ENCODE measurements around the gene SLC26A9. TPM values are rescaled to one million over a fixed set of nuclear protein-coding genes. Genes with fewer than 3 reads are reported as not detected.

The SLC26A9 gene
- total and polyA plus RNA-seq, 9 of the 15 experiments (the other 6 are each of a cell fraction or from before 2014, with no cell fraction given), result 0.03 TPM; not detected in 8

- Histone ChIP-seq H3K27ac (ENCODE audit: extremely low read depth, low read depth, low read length) (no peak overlapping the region), H3K9ac (ENCODE audit: insufficient read depth in 1 of 2, low read depth in 2 of 2, low read length in 2 of 2) (no peak overlapping the region), H4K20me1 (replicated peaks; ENCODE audit: control insufficient read depth, insufficient read depth, low read length) (0 out of 2 replicates have a peak, but pooled peaks cover 2% of the 10 kb centered on the region), H3K79me2 (ENCODE audit: control insufficient read depth, insufficient read depth, low read length) (no peaks in the 10 kb centered on the region), H3K9me1 (ENCODE audit: control insufficient read depth, insufficient read depth, low read length) (no peaks in the 10 kb centered on the region), H3K36me3 (ENCODE audit: control insufficient read depth, insufficient read depth, low read length) (no peaks in the 10 kb centered on the region), H3K4me1 (replicated peaks in 1 of 2; ENCODE audit: control insufficient read depth in 2 of 2, insufficient read depth in 2 of 2, low read length in 2 of 2) (peaks cover 0 to 4% of the 10 kb centered on the region in 2 experiments; a peak in 1 of 5 replicates), H2AFZ (ENCODE audit: low read depth, low read length) (no peak overlapping the region), H3K4me2 (ENCODE audit: insufficient read depth, low read length) (no peak overlapping the region), H3K27me3 (ENCODE audit: control insufficient read depth in 2 of 2, insufficient read depth in 2 of 2, low read length in 2 of 2) (peaks cover 11 to 34% of the 10 kb centered on the region in 2 experiments; a peak in 4 of 5 replicates), H3K4me3 (no peak overlapping the region), H3K9me3 (replicated peaks; ENCODE audit: control insufficient read depth, insufficient read depth, low read depth, low read length) (no peaks in the 10 kb centered on the region; the same call in 1 of the 2 replicates)
- CTCF ChIA-PET (ENCODE audit: low intra/inter-chr PET ratio), result no interaction called here
- no TSS peak for BruUV-seq (replicated peaks)
- POLR2A ChIA-PET, result interaction anchor here (0.7 to 1.7 kb wide), 2 partner anchors 14 to 20 kb away, joined by 3 to 5 read pairs; no protein-coding TSS in a partner anchor
- peak; percentile 19; the same call in 1 of the 3 replicates for ATAC-seq
- no peak for DNase-seq (ENCODE audit: extremely low read depth in 1 of 4, low spot score in 3 of 4)
- TF ChIP-seq, protein P1, sequence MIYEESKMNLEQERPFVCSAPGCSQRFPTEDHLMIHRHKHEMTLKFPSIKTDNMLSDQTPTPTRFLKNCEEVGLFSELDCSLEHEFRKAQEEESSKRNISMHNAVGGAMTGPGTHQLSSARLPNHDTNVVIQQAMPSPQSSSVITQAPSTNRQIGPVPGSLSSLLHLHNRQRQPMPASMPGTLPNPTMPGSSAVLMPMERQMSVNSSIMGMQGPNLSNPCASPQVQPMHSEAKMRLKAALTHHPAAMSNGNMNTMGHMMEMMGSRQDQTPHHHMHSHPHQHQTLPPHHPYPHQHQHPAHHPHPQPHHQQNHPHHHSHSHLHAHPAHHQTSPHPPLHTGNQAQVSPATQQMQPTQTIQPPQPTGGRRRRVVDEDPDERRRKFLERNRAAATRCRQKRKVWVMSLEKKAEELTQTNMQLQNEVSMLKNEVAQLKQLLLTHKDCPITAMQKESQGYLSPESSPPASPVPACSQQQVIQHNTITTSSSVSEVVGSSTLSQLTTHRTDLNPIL (CRISPR knock-in tag; IDR thresholded peaks at IDR 0.05), result no peak
- no peak for TF ChIP-seq ZNF780A (CRISPR knock-in tag; IDR thresholded peaks at IDR 0.05)
- TF ChIP-seq, protein P2, sequence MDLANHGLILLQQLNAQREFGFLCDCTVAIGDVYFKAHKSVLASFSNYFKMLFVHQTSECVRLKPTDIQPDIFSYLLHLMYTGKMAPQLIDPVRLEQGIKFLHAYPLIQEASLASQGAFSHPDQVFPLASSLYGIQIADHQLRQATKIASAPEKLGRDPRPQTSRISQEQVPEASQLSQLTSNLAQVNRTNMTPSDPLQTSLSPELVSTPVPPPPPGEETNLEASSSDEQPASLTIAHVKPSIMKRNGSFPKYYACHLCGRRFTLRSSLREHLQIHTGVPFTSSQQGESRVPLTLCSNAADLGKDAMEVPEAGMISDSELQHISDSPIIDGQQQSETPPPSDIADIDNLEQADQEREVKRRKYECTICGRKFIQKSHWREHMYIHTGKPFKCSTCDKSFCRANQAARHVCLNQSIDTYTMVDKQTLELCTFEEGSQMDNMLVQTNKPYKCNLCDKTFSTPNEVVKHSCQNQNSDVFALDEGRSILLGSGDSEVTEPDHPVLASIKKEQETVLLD (IDR thresholded peaks at IDR 0.05), result no peak
- intact Hi-C loops (cut with micrococcal nuclease), result no loop called here
- 0% methylated on average over 4 of the region's 4 CpGs for WGBS (ENCODE audit: insufficient coverage, low coverage, missing lambda C conversion rate)
- no peak for FAIRE-seq
- in situ Hi-C loops (cut with MboI), result no loop called here
These were observed 28.8 kb upstream of the SLC26A9 start for GRCh38 chr1:205972081-205972480.
